Fibroblast of pulmonary artery (primary cell): ENCODE data around the gene TRIML2.

Experiments
- DNase-seq: peaks from one replicate; pipeline ENCODE4 v3.0.0-alpha.2; 2010; ENCODE audit warnings: low read depth
- H3K4me3 ChIP-seq: replicated peaks from 2 replicates; pipeline ENCODE4 v1.5.1; 2011; ENCODE audit warnings: low read depth, mild to moderate bottlenecking, control low read depth, low read length, moderate library complexity
- CTCF ChIP-seq: IDR thresholded peaks from 2 replicates; pipeline ENCODE4 v1.5.1; 2011; ENCODE audit warnings: mild to moderate bottlenecking, control low read depth, low read length, inconsistent platforms; ENCODE audit errors: missing control alignments

The TRIML2 gene

GRCh38 chr4:188127214-188127874, 17.9 kb upstream of the TRIML2 start:
- peak; percentile 36 for DNase-seq

GRCh38 chr4:188121530-188121929, 12.1 kb upstream of the TRIML2 start:
- no peak for DNase-seq
- H3K4me3 ChIP-seq, result no peak overlapping the region
- TF ChIP-seq CTCF, result no peak

More at GRCh38 chr4:188127214-188127874, 17.9 kb upstream of the TRIML2 start:
- no peak for TF ChIP-seq CTCF
- no peak overlapping the region for H3K4me3 ChIP-seq

GRCh38 chr4:188117631-188118324, 8.4 kb upstream of the TRIML2 start:
- no peak for DNase-seq
- H3K4me3 ChIP-seq, result no peak overlapping the region
- TF ChIP-seq CTCF, result no peak

- H3K4me3 ChIP-seq, result no peak overlapping the region
- TF ChIP-seq CTCF, result no peak
- no peak for DNase-seq
These were observed 3.8 kb upstream of the TRIML2 start for GRCh38 chr4:188113156-188113555.

- DNase-seq, result no peak
- H3K4me3 ChIP-seq, result no peak overlapping the region
- TF ChIP-seq CTCF, result no peak
These were observed 2.6 kb upstream of the TRIML2 start for GRCh38 chr4:188111955-188112354.

- no peak for TF ChIP-seq CTCF
- H3K4me3 ChIP-seq, result no peak overlapping the region
- DNase-seq, result no peak
These were observed 1.5 kb upstream of the TRIML2 start for GRCh38 chr4:188110741-188111471.
